ENCODE results near the gene TAF1B.

Gene TAF1B

DNA sequence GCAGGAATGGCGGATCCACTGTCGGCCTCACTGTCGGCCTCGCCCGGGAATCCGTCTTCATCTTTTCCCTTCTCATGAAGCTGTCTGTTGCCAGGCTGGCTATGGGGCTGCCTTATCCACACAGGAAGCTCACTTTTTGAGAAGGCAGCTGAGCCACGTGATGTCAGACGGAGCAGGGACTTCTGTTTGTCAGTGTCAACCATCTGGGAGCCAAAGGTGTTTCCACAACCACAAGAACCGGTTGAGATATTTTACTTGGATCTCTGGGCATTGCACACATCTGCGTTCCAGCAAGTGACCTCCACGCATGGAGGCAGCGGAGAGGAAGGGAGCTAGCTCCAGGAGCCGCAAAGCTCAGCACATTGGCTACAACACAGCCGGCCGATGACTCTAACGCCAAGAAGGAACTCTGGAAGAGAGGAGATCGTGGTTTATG, 27.4 kb upstream of the TAF1B start:
- no peaks in the 10 kb centered on the region for H3K27me3 ChIP-seq (ENCODE audit: control insufficient read depth, insufficient read depth, low read length)
- WGBS (ENCODE audit: insufficient coverage, insufficient read length): no CpG with 5 or more reads among the region's 17 CpGs
- no peak for DNase-seq (ENCODE audit: low read depth, low spot score)
- H3K4me1 ChIP-seq (ENCODE audit: control insufficient read depth, insufficient read depth, low read length): peaks cover 4% of the 10 kb centered on the region; the same call in 1 of the 2 replicates
- no peak overlapping the region for H3K4me3 ChIP-seq (ENCODE audit: low read length)
- H3K36me3 ChIP-seq (ENCODE audit: control insufficient read depth, insufficient read depth, low read length): no peaks in the 10 kb centered on the region
- H3K27ac ChIP-seq (ENCODE audit: low read length): no peak overlapping the region
- no peaks in the 10 kb centered on the region for H3K9me3 ChIP-seq (ENCODE audit: control insufficient read depth, insufficient read depth, low read length)

DNA sequence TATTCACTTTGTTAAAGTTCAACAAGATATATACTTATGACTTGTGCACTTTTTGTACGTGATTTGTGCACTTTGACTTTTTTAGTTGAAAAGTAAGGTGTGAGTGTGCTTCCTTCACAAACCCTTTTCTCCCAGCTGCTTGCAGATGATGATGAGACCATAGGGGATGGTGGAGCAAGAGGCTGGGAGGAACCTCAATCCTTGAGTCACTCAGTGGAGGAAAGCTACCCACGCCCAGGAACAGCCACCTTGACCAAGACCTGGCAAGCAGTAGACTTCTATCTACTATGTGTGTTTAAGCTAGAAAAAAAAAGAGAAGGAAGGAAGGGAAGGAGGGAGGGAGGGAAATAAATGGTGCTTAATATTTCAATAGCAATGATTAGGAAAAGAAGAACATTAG, 25.2 kb upstream of the TAF1B start:
- no peaks in the 10 kb centered on the region for H3K36me3 ChIP-seq (ENCODE audit: control insufficient read depth, insufficient read depth, low read length)
- no peak for DNase-seq (ENCODE audit: low read depth, low spot score)
- no peaks in the 10 kb centered on the region for H3K9me3 ChIP-seq (ENCODE audit: control insufficient read depth, insufficient read depth, low read length)
- H3K4me3 ChIP-seq (ENCODE audit: low read length): no peak overlapping the region
- no peak overlapping the region for H3K27ac ChIP-seq (ENCODE audit: low read length)
- no CpG with 5 or more reads among the region's 2 CpGs for WGBS (ENCODE audit: insufficient coverage, insufficient read length)
- no peaks in the 10 kb centered on the region for H3K27me3 ChIP-seq (ENCODE audit: control insufficient read depth, insufficient read depth, low read length)
- H3K4me1 ChIP-seq (ENCODE audit: control insufficient read depth, insufficient read depth, low read length): peaks cover 4% of the 10 kb centered on the region; the same call in 1 of the 2 replicates

DNA sequence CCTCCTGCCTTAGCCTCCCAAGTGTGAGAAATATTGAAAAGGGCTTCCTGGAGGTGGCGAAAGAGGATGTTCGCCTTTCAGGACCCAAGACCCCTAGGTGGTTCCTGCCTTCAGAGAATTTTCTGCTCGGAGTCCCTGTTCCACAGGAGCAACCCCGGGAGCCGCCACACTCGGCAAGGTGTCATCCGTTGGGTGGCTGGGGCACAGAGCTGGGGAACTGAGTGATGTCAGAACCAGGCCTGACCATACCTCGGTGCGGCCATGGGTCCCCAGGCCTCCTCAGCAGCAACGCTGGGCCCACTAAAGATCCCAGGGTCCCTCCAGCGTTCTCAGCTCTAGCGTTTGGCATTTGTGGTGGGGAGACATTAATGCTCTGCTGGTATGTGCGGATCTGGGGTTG, 23.7 kb upstream of the TAF1B start:
- no peaks in the 10 kb centered on the region for H3K36me3 ChIP-seq (ENCODE audit: control insufficient read depth, insufficient read depth, low read length)
- H3K27me3 ChIP-seq (ENCODE audit: control insufficient read depth, insufficient read depth, low read length): no peaks in the 10 kb centered on the region
- no peak for DNase-seq (ENCODE audit: low read depth, low spot score)
- WGBS (ENCODE audit: insufficient coverage, insufficient read length): no CpG with 5 or more reads among the region's 13 CpGs
- no peaks in the 10 kb centered on the region for H3K9me3 ChIP-seq (ENCODE audit: control insufficient read depth, insufficient read depth, low read length)
- H3K4me3 ChIP-seq (ENCODE audit: low read length): no peak overlapping the region
- peaks cover 4% of the 10 kb centered on the region; the same call in 1 of the 2 replicates for H3K4me1 ChIP-seq (ENCODE audit: control insufficient read depth, insufficient read depth, low read length)
- H3K27ac ChIP-seq (ENCODE audit: low read length): no peak overlapping the region

DNA sequence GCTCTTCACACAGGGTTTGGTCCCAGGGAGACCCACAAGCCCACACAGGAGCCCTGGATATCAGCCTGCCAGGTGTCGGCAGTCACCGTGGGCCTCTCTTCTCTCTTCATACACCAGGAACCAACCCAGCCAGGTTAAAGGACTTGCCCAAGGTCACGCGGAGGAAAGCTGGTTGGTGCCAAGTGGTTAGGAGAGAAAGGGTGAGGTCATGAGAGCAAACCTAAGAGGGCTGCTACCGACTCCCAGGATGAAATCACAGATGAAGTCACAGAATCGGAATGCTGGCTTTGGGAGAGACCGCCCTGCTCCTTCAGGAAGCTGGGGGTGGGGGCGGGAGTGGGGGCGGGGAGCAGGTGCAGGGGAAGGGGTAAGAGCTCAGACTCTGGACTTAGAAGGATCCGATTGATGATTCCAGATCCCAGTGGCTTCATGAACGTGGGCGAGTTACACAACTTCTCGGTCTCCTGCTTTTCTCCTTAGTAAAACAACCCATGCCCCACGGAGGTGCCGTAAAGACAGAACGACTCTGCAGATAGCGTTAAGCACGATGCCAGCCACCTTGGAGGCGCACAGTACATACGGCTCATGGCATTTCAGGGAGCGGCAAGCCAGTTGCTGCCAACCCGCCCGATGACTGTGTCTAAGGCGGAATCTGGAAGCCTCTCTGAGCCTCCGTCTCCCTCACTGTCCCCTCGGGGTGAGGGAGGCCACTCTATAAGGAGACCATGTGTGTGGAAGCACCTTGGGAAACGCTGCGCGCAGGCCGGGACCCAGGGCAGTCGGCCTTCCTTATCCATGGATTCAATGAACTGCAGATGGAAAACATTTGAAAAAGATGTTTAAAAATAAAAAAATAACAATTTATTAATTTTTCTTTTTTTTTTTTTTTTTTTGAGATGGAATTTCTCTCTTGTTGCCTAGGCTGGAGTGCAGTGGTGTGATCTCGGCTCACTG, 23.0 kb upstream of the TAF1B start:
- peak; percentile 22 for DNase-seq (ENCODE audit: low read depth, low spot score)

DNA sequence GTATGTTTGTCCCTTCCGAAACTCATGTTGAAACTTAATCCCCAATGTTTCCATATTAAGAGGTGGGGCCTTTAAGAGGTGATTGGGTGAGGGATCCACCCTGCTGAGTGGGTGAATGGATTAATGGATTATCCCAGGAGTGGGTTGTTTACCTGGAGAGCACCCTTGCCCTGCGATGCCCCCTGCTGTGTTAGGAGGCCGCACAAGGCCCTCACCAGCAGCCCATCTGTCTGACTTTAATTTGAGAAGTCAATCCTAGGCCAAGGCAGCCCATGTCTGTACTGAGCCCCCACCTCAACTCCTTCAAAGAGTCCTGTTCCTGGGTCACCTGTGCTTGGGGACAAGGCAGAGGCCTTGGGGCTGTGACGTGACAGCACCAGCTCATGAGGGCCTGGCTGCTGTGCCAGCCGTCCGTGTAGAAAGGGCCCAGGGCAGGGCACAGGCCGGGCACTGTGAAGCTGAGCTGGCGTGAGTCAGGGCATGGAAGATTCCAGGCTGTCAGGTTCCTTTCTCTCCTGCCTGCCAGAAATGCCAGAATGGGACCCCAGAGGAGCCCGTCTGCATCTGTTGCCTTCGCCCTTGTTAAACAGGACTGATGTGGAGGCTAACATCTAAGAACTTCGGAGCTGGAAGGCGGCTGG, 21.3 kb upstream of the TAF1B start:
- no peak overlapping the region for H3K27ac ChIP-seq (ENCODE audit: low read length)
- H3K9me3 ChIP-seq (ENCODE audit: control insufficient read depth, insufficient read depth, low read length): no peaks in the 10 kb centered on the region
- no peaks in the 10 kb centered on the region for H3K36me3 ChIP-seq (ENCODE audit: control insufficient read depth, insufficient read depth, low read length)
- peaks cover 4% of the 10 kb centered on the region; the same call in 1 of the 2 replicates for H3K4me1 ChIP-seq (ENCODE audit: control insufficient read depth, insufficient read depth, low read length)
- WGBS (ENCODE audit: insufficient coverage, insufficient read length): no CpG with 5 or more reads among the region's 12 CpGs
- DNase-seq (ENCODE audit: low read depth, low spot score): no peak
- no peaks in the 10 kb centered on the region for H3K27me3 ChIP-seq (ENCODE audit: control insufficient read depth, insufficient read depth, low read length)
- no peak overlapping the region for H3K4me3 ChIP-seq (ENCODE audit: low read length)

More for the DNA sequence above, 23.0 kb upstream of the TAF1B start:
- WGBS (ENCODE audit: insufficient coverage, insufficient read length): no CpG with 5 or more reads among the region's 32 CpGs
- Histone ChIP-seq H3K4me3 (ENCODE audit: low read length) (no peak overlapping the region), H3K27me3 (ENCODE audit: control insufficient read depth, insufficient read depth, low read length) (no peaks in the 10 kb centered on the region), H3K4me1 (ENCODE audit: control insufficient read depth, insufficient read depth, low read length) (peaks cover 4% of the 10 kb centered on the region; the same call in 1 of the 2 replicates), H3K36me3 (ENCODE audit: control insufficient read depth, insufficient read depth, low read length) (no peaks in the 10 kb centered on the region), H3K9me3 (ENCODE audit: control insufficient read depth, insufficient read depth, low read length) (no peaks in the 10 kb centered on the region), H3K27ac (ENCODE audit: low read length) (no peak overlapping the region)

DNA sequence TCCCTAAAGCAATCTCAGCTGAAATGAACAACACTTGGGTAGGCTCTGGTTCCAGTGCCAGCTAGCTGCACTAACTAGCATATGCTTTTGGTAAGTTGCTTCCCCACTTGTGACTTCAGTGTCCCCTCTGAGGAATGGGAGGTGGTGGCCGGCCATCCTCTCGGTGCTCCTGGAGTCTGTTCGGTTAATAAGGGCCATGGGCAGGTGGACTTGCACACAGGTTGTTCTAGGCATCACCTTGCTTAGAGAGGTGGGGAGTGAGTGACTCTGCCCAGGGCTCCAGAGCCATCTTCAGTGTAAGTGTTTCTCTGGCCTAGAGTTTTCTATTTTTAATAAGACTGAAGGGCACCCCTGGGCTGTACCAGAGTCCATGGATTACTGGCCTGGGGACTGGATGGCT, 18.8 kb upstream of the TAF1B start:
- H3K36me3 ChIP-seq (ENCODE audit: control insufficient read depth, insufficient read depth, low read length): no peaks in the 10 kb centered on the region
- no CpG with 5 or more reads among the region's 3 CpGs for WGBS (ENCODE audit: insufficient coverage, insufficient read length)
- no peaks in the 10 kb centered on the region for H3K9me3 ChIP-seq (ENCODE audit: control insufficient read depth, insufficient read depth, low read length)
- no peak overlapping the region for H3K27ac ChIP-seq (ENCODE audit: low read length)
- no peaks in the 10 kb centered on the region for H3K27me3 ChIP-seq (ENCODE audit: control insufficient read depth, insufficient read depth, low read length)
- no peak for DNase-seq (ENCODE audit: low read depth, low spot score)
- peaks cover 4% of the 10 kb centered on the region; the same call in 1 of the 2 replicates for H3K4me1 ChIP-seq (ENCODE audit: control insufficient read depth, insufficient read depth, low read length)
- no peak overlapping the region for H3K4me3 ChIP-seq (ENCODE audit: low read length)

DNA sequence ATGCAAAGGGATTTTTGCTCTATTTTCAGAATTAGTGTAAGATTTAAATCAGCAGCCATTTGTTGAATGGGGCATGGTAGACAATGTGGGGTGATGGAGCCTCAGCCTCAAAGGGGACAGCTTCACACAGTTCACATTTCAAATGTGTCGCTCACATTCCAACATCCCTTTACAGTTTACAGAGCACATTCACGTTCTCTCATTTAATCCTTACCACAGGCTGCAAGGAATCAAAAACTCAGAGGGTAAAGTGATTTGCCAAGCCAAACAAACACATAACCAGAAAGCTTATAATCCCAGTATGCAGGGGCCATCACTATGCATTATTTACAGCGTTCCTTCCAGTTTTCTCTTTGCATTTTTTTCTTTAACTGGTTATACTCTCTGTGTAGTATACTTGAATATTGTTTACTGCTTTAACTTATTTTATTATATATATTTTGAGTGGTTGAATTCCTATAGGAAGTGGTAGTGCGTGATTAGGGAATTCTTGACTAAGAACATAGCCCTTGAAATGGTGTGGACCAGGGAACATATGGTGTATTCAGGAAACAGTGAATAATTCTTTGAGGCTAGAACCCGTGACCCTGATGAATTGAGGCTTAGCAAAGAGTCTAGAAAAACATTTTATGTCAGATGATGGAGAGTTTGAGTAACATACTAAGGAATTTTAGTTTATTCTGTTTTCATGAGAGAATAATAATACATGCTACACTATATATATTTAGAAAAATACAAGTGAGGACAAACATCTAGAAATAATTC, 18.1 kb upstream of the TAF1B start:
- H3K27me3 ChIP-seq (ENCODE audit: control insufficient read depth, insufficient read depth, low read length): no peaks in the 10 kb centered on the region
- H3K9me3 ChIP-seq (ENCODE audit: control insufficient read depth, insufficient read depth, low read length): no peaks in the 10 kb centered on the region
- no peaks in the 10 kb centered on the region for H3K36me3 ChIP-seq (ENCODE audit: control insufficient read depth, insufficient read depth, low read length)
- H3K27ac ChIP-seq (ENCODE audit: low read length): no peak overlapping the region
- H3K4me3 ChIP-seq (ENCODE audit: low read length): no peak overlapping the region
- no peak for DNase-seq (ENCODE audit: low read depth, low spot score)
- WGBS (ENCODE audit: insufficient coverage, insufficient read length): no CpG with 5 or more reads among the region's 5 CpGs
- H3K4me1 ChIP-seq (ENCODE audit: control insufficient read depth, insufficient read depth, low read length): peaks cover 1% of the 10 kb centered on the region; the same call in 1 of the 2 replicates

DNA sequence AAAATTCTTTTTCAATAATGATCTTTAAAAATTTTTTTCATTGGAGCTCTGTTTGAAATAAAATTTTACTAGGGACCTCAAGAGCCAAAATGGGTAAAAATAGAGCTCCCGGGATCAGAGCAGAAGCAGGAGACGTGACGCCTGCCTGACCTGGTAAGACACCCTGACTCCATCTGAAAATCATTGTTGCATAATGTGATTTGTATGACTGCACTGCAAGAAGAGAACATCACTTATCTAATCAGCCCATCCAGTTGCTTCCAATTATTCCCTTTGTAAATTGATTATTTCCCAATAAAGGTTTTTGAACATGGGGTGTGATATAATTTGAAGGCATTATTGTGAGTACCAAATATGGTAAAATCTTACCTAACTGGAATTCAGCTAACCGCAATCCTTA, 17.1 kb upstream of the TAF1B start:
- DNase-seq (ENCODE audit: low read depth, low spot score): no peak
- Histone ChIP-seq H3K4me3 (ENCODE audit: low read length) (no peak overlapping the region), H3K9me3 (ENCODE audit: control insufficient read depth, insufficient read depth, low read length) (no peaks in the 10 kb centered on the region), H3K4me1 (ENCODE audit: control insufficient read depth, insufficient read depth, low read length) (no peaks in the 10 kb centered on the region; the same call in 1 of the 2 replicates), H3K27me3 (ENCODE audit: control insufficient read depth, insufficient read depth, low read length) (no peaks in the 10 kb centered on the region), H3K27ac (ENCODE audit: low read length) (no peak overlapping the region), H3K36me3 (ENCODE audit: control insufficient read depth, insufficient read depth, low read length) (no peaks in the 10 kb centered on the region)
- no CpG with 5 or more reads among the region's 4 CpGs for WGBS (ENCODE audit: insufficient coverage, insufficient read length)

DNA sequence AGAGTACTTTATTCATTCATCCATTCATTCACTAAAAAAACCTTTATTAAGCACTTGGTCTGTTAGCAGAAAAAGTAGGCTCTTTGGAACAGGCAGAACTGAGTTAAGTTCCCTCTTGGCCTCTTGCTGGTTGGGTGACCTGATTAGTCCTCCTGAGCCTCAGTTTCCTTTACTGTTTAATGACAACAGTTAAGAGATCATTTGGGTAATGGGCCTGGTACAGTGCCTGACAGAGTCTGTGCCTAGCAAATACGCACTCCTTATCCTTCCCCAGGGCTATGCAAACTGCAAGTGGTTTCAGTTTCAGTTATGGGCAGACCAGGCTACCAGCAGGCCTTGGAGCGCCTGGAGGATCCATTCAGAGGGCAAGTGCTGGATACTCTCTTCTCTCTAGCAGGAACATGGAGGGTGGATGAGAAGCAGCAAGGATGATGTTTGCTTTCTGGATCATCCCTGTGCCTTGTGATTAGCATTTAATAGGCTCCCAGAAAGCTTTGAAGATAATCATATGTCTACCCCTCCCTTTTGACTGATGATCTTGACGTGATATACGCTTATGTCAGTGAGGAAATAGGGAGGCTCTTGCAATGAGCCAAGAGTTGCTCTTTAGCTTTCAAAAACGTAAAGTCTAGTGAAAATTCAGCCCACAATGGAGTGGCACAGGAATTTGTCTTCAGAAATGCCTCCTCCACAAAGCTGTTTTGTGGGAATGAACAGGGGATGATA, 12.4 kb upstream of the TAF1B start:
- Histone ChIP-seq H3K36me3 (ENCODE audit: control insufficient read depth, insufficient read depth, low read length) (no peaks in the 10 kb centered on the region), H3K9me3 (ENCODE audit: control insufficient read depth, insufficient read depth, low read length) (no peaks in the 10 kb centered on the region), H3K27ac (ENCODE audit: low read length) (no peak overlapping the region), H3K4me1 (ENCODE audit: control insufficient read depth, insufficient read depth, low read length) (peaks cover 1% of the 10 kb centered on the region; the same call in 1 of the 2 replicates), H3K27me3 (ENCODE audit: control insufficient read depth, insufficient read depth, low read length) (no peaks in the 10 kb centered on the region), H3K4me3 (ENCODE audit: low read length) (no peak overlapping the region)
- DNase-seq (ENCODE audit: low read depth, low spot score): no peak
- WGBS (ENCODE audit: insufficient coverage, insufficient read length): no CpG with 5 or more reads among the region's 5 CpGs

All from iPS DF 6.9 (cell line).